ENCODE results near the gene FOXP1.

FOXP1 gene

GRCh38 chr3:71077070-71077469, 506.5 kb downstream of the FOXP1 start:
- H3K4me2 ChIP-seq (ENCODE audit: low read length) = no peak overlapping the region
- no peak overlapping the region for H3K4me3 ChIP-seq (ENCODE audit: low read length)
- H4K20me1 ChIP-seq (ENCODE audit: control insufficient read depth, insufficient read depth, low read depth, low read length) = peaks cover 20% of the 10 kb centered on the region
- peaks cover 11% of the 10 kb centered on the region; the same call in 1 of the 2 replicates for H3K79me2 ChIP-seq (ENCODE audit: control insufficient read depth, low read length)
- no peaks in the 10 kb centered on the region for H3K36me3 ChIP-seq (ENCODE audit: control insufficient read depth, low read length)
- H3K9me3 ChIP-seq (ENCODE audit: control insufficient read depth, insufficient read depth, low read length) = no peaks in the 10 kb centered on the region
- no peaks in the 10 kb centered on the region for H3K9me2 ChIP-seq (replicated peaks; ENCODE audit: control insufficient read depth, low read length)
- no peaks in the 10 kb centered on the region; the same call in 1 of the 2 replicates for H3F3A ChIP-seq (ENCODE audit: control insufficient read depth, insufficient read depth)
- no peaks in the 10 kb centered on the region; the same call in 1 of the 2 replicates for H3K4me1 ChIP-seq (ENCODE audit: control insufficient read depth, low read length)
- TF ChIP-seq EZH2phosphoT487 (IDR thresholded peaks at IDR 0.05; ENCODE audit: borderline replicate concordance, low read length) (no peak), CTCF (IDR thresholded peaks at IDR 0.05; ENCODE audit: low read depth, low read length, poor library complexity, severe bottlenecking) (no peak)
- no peaks in the 10 kb centered on the region for H3K27me3 ChIP-seq (ENCODE audit: control insufficient read depth, low read length)
- no peak overlapping the region for H3K27ac ChIP-seq (ENCODE audit: low read depth, low read length)

DNA sequence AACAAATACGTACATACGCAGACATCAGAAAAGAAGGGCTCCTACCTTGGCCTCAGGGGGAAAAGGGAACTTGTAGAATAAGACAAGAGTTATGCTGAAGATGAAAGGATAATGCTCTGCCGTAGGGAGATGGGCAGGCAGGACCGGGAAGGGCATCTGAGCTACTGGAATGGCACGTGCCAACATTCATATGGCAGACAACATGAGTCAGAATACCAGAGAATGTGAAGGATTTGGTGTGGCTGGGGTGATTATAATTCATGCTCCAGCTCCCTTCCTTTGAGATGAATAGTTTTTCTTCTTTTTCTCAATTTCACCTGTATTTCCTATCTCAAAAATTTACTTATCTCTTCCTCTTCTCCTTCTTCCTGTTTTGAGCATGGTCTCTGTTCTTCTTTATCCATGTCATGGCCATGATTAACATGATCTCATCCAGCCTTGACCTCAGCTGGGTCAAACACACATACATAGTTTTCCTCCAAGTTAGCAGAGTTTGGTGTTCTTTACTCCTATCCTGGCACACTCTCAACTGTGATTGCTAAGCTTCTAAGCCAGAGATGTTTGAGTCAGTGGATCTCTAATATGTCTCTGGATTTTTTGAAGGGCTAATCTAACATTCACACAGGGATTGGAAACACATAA, 507.0 kb downstream of the FOXP1 start:
- Histone ChIP-seq H3K4me3 (ENCODE audit: low read length) (no peak overlapping the region), H3K36me3 (ENCODE audit: control insufficient read depth, low read length) (no peaks in the 10 kb centered on the region), H3K79me2 (ENCODE audit: control insufficient read depth, low read length) (peaks cover 11% of the 10 kb centered on the region; the same call in 1 of the 2 replicates), H4K20me1 (ENCODE audit: control insufficient read depth, insufficient read depth, low read depth, low read length) (peaks cover 20% of the 10 kb centered on the region), H3K9me2 (replicated peaks; ENCODE audit: control insufficient read depth, low read length) (no peaks in the 10 kb centered on the region), H3K4me1 (ENCODE audit: control insufficient read depth, low read length) (no peaks in the 10 kb centered on the region; the same call in 1 of the 2 replicates), H3K27me3 (ENCODE audit: control insufficient read depth, low read length) (no peaks in the 10 kb centered on the region), H3K4me2 (ENCODE audit: low read length) (no peak overlapping the region), H3K9me3 (ENCODE audit: control insufficient read depth, insufficient read depth, low read length) (no peaks in the 10 kb centered on the region), H3F3A (ENCODE audit: control insufficient read depth, insufficient read depth) (no peaks in the 10 kb centered on the region; the same call in 1 of the 2 replicates), H3K27ac (ENCODE audit: low read depth, low read length) (no peak overlapping the region)
- no peak for TF ChIP-seq EZH2phosphoT487 (IDR thresholded peaks at IDR 0.05; ENCODE audit: borderline replicate concordance, low read length)
- TF ChIP-seq CTCF (IDR thresholded peaks at IDR 0.05; ENCODE audit: low read depth, low read length, poor library complexity, severe bottlenecking) = no peak

GRCh38 chr3:71075494-71075893, 508.0 kb downstream of the FOXP1 start:
- Histone ChIP-seq H4K20me1 (ENCODE audit: control insufficient read depth, insufficient read depth, low read depth, low read length) (peaks cover 12% of the 10 kb centered on the region; the same call in 1 of the 2 replicates), H3K27ac (ENCODE audit: low read depth, low read length) (no peak overlapping the region), H3K9me3 (ENCODE audit: control insufficient read depth, insufficient read depth, low read length) (no peaks in the 10 kb centered on the region), H3F3A (ENCODE audit: control insufficient read depth, insufficient read depth) (no peaks in the 10 kb centered on the region; the same call in 1 of the 2 replicates), H3K36me3 (ENCODE audit: control insufficient read depth, low read length) (no peaks in the 10 kb centered on the region), H3K27me3 (ENCODE audit: control insufficient read depth, low read length) (no peaks in the 10 kb centered on the region), H3K4me3 (ENCODE audit: low read length) (no peak overlapping the region), H3K4me1 (ENCODE audit: control insufficient read depth, low read length) (no peaks in the 10 kb centered on the region; the same call in 1 of the 2 replicates), H3K4me2 (ENCODE audit: low read length) (no peak overlapping the region), H3K79me2 (ENCODE audit: control insufficient read depth, low read length) (peaks cover 7% of the 10 kb centered on the region; the same call in 1 of the 2 replicates), H3K9me2 (replicated peaks; ENCODE audit: control insufficient read depth, low read length) (no peaks in the 10 kb centered on the region)
- TF ChIP-seq EZH2phosphoT487 (IDR thresholded peaks at IDR 0.05; ENCODE audit: borderline replicate concordance, low read length) = no peak
- no peak for TF ChIP-seq CTCF (IDR thresholded peaks at IDR 0.05; ENCODE audit: low read depth, low read length, poor library complexity, severe bottlenecking)
